Measurements from ENCODE around the gene AATF.
A peak's percentile ranks its signal among the peaks of the same experiment; 100 is the strongest.

AATF gene

DNA sequence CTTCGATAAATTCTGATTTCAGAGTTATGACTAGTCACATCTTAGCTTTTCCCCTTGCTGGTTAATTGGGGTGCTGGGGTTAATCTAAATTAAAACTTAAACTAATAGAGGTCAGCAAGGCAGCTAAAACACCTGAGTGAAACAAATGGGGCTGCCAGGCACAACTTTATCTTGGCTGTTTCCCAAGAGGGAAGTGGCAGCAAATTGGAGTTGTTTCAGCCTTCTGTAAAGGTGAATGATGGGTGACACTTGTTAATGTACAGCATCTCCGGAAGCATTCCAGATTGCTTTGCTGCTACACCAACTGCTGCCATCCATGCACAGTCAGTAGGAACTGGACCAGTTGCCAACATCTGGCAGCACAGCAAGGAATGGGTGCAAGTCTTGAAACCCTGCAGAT, 43.9 kb downstream of the AATF start:
- DNase-seq, result no peak

DNA sequence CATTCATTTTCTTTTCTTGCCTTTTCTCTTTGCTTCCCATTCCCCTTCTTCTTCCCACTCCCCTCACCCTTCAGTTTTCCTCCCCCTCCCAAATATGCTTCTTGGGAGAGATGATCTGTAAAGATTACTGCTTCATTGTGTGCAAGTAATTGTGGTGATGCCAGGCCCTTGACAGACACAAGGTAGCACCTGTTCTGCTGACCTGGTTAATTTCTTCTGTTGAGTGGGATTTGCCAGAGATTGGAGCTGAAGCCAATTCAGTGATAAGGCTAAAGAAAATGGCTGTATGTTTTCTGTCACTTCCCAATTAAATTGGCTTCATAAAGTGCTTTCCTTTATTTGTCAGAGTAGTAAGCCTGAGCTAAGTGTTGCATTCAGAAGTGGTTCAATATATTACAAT, 44.5 kb downstream of the AATF start:
- DNase-seq, result no peak

DNA sequence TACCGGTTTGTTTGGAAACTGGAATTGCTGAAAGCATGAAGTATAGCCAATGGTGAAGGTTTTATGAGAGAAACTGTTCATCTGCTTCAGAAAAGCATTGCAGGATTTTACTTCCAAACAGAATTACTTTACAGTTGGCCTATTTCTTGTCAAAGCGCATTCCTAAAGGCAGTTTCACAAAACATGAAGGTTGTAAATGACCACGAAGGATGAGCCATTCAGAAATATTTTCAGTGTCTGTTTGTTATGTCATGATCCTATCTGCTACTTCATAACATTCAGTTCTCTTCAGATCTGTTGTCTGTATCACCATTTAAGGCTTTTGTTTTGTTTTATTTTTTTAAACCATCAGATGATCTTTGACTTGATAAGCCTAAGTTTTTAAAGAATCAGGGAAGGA, 45.7 kb downstream of the AATF start:
- DNase-seq, result no peak

DNA sequence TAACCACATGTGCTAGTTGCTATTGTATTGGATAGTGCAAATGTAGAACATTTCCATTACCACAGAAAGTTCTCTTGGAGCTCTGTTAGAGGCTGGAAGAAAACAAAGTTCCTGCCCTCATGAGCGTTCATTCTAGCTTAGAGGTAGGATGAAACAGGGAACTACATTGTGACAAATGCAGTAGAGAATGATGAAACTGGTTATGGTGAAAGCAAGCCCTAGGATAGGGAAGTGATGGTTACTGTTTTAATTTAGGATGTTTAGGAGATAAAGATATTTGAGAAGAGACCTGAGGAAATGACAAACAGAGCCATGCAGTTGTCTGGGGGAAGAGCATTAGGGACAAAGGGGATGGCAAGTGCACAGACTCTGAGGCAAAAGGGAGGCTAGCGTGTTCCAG, 50.7 kb downstream of the AATF start:
- no peak for DNase-seq

DNA sequence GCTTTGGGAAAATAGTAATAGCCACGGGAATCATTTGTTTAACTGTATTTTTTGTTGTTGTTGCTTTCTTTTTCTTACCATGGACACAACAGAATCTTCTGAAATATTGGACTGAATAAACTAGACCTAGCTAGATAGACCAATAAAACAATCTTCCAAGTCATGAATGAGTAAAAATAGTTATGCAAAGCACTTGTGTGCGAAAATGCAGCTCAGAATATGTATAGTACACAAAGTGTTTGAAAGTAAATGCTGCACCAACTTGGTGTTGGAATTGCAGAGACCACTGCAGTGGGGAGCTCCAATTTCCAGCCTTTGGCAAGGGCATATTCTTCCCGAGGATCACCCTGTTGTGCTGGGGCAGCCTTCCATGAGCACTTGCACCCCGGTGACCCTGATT, 68.0 kb downstream of the AATF start:
- DNase-seq, result no peak

DNA sequence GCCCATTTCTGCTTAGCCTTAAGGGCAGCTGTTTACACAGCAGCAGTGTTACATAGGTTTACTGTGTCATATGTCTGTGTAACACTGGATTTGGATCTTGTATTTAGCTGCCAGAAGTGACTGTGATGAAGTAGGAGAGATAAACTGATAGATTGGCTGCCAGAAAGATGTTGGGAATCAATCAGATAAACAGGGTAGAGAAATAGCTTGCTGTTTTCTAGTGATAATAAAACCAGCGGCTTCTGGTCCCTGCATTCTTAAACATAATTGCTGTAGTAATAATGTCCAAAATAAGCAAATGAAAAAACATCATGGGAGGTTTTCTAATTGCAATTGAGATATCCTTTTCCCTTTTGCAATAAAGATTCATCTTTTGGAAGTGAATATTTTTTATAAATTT, 68.7 kb downstream of the AATF start:
- no peak for DNase-seq

DNA sequence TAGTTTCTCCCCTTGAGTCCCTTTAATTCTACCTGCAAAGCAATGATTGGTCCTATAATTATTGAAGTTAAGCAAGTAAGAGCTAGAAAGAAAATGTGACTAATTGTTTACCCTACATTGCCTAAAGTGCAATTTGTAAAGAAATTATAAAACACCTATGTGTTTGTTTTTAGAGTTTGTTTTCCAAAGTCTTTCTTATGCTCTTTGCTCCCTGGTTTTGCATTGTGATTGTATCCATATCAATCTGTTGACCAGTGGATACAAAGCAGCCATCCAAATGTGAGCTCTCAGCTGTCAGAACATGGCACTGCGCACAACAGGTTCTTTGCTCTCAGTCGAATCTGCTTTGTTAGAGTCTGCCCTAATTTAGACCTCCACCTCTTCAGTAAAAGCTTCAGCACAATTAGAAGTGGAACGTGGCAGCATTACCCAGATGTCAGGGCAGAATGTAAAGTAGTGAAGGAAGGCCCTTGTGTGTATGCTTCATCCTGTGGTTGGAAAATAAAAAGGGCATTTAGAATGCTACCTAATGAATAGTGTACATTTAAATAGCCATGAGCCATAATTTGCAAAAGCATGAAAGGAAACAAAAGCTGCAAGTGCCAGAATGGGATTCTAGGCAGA, 70.5 kb downstream of the AATF start:
- no peak for DNase-seq

DNA sequence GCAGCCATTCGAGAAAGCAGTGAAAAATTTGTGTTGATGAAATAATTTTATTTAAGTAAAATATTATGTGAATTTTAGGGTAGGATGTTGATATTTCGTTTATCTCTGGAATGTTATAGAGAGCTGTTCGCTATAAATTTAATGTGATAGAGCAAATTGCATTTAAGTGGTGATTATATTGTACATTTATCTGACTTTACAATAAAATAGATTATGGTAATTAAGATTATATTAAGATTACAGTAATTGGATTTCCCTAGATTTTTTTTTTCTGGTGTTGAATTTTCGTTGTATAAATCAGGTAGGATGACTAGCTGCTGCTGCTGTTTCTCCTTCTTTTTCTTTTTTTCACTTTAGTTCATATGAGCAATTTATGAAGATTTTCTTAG, 71.0 kb downstream of the AATF start:
- DNase-seq, result no peak

DNA sequence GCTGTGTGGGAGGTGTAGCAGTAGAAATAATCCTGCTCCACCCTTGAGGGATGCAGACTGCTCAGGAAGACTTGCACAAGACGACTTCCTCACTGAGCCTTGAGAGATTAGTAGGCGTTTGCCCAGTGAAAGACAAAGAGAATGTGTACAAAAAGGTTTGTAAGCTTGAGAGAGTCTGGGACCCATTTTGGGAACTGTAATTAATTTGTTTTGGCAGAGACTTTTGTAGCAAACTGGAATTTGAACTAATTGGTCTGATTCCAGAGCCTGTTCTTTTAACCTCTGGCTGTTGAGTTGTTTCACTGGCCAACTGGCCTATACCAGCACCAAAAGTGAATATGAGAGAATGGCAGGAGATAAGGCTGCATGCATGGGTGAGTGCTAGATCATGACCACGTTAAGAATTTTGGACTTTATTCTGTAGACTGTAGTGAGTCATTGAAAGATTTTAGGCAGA, 75.5 kb downstream of the AATF start:
- DNase-seq, result no peak

DNA sequence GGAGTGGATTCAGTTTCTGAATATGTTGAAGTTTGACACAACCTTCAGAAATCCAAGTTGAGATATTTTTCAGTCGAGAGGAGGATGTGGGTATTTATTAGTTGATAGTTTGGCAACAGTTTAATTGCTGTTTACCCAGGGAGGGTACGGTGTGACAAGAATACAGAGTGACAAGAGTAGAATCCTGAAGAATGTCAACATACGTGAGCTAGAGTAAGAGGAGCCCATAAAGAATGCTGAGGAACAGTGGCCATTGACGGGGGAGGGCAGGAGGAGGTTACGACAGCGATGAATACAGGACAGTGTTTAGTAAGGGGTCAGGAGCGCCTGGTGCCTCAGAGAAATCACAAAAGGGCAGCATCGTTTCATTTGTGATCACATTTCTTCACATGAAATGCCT, 76.5 kb downstream of the AATF start:
- DNase-seq, result no peak

DNA sequence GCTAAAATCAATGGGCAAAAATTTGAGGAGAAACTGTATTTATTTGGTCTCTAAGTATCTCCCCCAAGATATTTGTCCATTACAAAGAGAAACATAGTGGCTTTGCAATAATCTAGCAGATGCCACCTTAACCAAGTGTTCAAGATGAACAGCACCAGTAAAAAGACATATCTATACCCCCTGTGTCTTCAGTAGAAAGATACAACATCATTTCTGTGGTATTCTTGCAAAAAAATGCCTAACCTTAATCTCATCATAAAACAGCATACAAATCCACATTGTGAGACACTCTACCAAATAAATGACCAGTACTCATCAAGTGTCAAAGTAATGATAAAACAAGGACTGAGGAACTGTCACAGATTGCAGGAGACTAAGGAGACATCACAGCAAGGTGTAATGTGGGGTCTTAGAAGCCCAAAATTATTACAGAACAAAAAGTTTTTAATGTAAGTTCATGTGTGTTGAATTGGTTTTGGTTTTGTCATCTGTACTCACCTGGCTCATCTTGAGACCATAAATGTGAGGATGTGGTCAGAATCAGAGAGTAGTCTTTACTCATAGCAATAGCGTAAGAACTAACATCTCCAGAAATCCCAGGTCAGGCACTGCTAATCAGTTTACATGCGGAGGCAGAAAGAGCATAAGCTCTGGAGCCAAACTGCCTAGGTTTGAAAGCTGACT, 77.2 kb downstream of the AATF start:
- peak; percentile 3 for DNase-seq

DNA sequence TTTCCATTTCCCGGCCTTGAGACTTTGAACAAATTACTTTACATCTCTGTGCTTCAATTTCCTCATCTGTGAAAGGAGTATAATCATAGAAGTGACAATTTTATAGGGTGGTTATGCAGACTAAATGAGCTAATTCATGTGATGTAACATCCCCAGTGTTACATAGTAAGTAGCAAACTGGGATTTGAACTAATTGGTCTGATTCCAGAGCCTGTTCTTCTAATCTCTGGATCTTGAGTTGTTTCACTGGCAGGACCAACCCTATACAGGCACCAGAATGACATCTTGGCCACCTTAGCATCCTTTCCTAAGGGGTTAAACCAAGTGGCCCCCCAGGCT, 77.7 kb downstream of the AATF start:
- no peak for DNase-seq

DNA sequence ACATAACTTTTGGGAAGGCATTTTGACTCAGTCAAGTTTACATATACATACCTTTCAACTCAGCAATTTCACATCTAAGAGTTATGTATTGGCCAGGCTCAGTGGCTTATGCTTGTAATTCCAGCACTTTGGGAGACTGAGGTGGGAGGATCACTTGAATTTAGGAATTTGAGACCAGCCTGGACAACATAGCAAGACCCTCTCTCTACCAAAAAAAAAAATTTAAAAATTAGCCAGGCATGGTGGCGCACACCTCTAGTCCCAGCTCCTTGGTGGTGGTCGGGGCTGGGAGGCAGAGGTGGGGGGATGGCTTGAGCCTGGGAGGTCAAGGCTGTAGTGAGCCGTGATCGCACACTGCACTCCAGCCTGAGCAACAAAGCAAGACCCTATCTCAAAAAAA, 79.3 kb downstream of the AATF start:
- no peak for DNase-seq

DNA sequence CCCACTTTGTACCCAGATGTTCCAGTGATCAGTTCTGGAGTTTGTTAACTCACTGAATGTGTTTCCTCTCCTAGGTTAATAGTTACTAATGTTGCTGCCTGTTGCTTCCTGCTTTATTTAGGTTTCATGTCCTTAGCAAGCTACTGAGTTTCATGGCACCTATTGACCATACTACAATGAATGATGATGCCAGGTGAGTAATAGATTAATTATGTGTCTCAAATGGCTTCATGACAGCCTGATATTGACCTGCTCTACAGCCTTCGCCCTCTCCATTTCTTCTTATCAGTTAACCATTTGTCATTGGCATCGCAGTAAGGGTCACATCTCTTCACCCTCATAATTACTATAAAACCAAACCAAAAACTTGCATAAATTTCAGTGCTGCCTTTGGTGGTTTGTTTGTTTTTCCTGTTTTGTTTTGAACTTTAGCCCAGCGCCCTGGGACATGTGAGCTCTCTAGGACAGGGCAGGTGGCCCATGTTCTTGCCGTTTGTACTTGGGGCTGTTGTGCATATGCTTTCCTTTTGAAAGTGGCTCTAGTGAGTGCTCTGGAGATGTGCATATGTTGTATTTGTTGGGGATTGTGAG, 82.8 kb downstream of the AATF start:
- DNase-seq, result no peak

DNA sequence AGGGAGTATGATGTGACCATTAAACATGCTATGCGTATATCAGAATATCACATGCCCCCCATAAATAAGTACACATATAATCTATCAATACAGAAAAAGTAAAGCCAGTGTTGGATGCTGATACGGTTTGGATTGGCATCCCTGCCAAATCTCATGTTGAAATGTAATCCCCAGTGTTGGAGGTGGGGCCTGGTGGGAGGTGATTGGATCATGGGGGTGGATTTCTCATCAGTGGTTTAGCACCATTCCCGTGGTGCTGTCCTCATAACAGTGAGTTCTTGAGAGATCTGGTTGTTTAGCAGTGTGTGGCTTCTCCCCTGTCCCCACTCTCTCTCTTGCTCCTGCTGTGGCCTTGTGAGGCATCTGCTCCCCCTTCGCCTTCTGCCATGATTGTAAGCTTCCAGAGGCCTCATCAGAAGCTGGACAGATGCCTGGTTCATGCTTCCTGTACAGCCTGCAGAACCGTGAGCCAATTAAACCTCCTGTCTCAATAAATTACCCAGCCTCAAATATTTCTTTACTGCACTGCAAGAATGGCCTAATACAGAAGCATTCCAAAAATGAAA, 88.9 kb downstream of the AATF start:
- no peak for DNase-seq

DNA sequence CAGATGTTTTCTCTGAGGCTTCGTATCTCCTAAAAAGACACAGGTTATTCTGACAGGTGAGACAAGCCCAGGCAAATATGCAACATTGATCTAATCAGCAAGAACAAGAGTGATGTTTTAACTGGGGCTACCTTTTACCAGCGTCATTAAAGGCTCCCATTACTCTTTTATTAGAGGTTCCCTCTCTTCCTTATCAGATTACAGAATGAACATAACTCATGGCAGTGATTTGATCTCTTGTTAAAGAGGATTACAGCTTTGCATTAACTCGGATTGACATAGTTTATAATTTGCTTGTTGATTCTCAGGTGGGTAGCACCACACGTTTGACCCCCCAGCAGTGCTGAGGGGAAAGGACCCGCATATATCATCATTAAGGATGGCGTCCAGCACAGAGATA, 90.5 kb downstream of the AATF start:
- DNase-seq, result no peak

DNA sequence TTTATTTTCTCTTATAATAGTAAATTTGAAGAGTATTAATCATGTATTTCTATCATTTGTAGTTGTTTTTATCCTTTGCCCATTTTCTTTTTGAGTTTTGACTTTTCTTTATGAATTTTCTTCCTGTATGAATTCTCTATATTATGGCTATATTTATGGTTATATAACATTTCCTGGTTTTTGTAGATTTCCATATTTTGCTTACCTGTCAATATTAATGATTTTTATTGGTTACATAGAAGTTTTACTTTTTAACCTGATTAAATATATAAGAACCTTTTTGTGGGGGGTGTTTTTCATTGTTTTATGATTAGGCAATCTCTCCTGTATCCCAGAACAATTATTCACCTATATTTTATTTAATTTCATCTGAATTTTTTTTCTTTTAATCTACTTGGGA, 93.2 kb downstream of the AATF start:
- DNase-seq, result no peak

DNA sequence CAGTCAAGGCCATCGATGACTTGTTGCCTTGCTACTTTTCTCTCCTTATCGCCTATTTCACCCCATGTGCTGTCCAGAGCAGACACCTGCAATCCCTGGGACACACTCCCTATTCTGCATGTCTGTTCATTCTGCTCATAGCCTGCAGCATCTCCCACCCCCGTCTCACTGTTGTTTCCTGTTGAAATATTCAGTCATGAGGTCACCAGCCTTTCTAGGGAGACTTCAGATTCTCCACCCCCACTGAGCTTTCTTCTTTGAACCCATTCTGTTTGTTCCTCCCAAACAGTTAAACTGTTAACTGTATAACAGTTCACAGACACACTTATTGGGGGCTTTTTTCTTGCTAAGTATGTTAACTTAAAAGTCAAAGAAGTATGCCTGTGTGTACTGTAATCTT, 94.4 kb downstream of the AATF start:
- DNase-seq, result no peak

DNA sequence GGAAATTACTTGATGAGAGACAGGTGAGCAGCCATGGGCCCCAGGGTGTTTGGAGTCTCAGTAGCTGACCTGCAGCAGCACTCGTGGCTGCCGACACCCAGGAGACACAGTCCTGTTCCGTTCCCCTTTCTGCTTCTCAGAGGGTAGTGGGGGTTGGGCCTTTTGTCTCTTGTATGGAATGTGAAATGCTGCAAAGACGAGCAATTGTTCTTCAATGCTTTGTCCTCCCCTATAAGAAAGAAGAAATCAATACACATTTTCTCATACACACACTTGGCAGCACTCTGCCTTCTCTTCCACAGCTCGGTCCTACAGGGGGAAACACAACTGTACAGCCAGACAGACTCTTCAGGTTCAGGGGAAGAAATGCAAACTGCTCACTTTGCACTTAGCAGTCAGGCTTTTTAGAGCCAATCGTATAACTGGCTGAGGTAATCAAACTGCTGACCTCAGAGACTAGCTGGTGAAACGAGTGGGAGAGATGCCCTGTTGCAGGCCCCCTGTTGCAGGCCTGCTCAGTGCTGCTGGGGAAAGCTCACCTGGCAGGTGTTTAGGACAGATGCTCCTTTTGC, 96.7 kb downstream of the AATF start:
- no peak for DNase-seq

DNA sequence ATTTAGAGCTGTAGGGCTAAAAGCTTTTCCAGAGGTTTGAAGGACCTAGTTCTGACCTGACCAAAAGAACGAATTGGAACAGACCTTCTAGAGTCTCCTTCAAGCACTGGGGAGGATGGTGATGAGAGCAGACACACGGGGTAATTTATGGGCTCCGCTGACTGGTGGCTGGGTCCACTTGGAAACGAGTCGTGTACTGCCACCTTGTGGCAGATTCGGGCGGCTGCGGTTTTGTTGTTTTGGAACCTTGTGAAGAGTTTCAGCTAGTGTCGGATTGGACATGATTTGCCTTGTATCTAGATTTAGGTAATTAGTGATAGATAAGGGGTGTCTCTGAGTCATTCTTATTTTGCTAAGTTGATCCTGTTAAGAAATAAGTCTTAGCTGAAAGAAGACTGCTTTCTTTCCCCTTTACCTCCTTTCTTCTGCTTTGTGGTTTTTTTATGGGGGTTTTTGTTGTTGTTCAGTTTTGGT, 98.9 kb downstream of the AATF start:
- DNase-seq, result peak; percentile 76

DNA sequence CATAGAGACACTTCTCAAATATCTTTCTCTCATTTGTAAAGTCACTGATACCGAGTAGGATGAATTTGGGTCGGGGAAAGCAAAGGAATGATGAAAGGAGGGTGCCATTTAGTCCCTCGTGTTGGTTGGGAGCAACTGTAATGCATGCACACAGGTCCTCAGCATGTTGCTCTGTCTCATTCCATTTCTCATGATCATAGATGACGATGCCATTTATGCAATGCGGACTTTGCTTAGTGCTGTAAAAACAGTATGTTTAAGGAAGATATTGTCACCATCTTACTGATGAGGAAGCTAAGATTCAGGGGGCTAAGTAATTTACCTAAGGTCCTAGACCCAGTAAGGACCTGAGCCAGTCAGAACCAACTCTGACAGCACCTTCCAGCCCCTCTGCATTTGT, 100.1 kb downstream of the AATF start:
- no peak for DNase-seq

DNA sequence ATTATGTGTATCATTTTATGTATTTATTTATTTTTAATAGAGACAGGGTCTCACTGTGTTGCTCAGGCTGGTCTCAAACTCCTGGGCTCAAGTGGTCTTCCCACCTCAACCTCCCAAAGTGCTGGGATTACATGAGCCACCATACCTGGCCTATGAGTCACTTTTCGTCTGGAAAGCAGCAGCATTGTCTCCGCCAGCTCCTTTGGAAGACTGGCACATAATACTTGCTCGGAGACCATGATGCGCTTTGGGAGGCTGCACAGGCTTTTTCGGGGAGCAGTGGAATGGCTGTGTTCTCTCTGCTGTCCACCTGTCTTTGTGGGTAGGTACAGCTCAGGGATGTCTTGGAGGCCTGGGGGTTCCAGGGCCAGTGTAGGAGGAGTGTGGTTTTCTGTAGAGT, 102.2 kb downstream of the AATF start:
- no peak for DNase-seq

DNA sequence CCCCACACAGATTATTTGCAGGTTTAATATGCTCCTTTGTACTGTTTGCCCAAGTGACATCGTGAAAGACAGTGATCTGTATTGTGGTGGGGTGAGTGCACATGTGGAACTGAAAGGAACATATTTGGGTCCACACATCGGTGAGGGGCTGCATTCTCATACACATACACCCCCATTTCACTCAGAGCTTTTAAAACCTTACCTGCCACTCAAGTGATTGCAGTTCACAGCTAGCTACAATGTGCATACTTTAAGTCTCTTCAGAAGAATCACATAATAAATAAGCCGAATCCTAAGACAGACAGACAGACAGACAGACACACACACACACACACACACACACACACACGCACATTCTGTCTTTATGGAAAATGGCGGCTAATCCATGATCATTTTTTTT, 102.6 kb downstream of the AATF start:
- DNase-seq, result no peak

DNA sequence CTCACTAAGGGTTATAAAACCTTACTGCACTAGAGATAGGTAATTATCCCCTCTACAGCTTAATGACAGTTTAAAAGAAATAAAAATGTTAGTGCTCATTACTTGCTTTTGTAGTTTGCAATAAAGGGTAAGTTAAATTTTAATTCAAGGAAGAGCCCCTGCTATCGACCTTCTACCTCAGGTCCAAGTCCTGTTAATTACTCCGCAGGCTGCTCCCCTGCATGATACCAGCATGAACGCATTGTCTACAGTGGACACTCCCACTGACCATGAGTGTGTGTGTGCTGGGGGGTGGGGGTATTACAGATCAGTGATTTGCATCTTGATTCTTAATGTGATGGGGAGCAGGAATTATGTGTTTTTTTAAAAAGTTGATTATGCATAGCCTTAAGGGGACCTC, 103.1 kb downstream of the AATF start:
- DNase-seq, result no peak

Measured in CD4-positive, alpha-beta T cell treated with Interleukin-12 subunit alpha and Interleukin-12 subunit beta, for 1 hour (primary cell).